Karpas-422 (cell line): ENCODE measurements around the gene FBXL16. TPM values are rescaled to one million over a fixed set of nuclear protein-coding genes. Genes with fewer than 3 reads are reported as not detected.

Experiments used
- DNase-seq: peaks from one replicate; pipeline ENCODE4 v3.0.0-alpha.2; 2015
- H2AFZ ChIP-seq: fragments of 200-600 bp; sonication (generic); 2 replicates; pipeline ENCODE4 v1.6.1; 2014; ENCODE audit warnings: antibody characterized with exemption, low read length, mixed read lengths
- H3K27ac ChIP-seq: fragments of 200-600 bp; sonication (generic); 2 replicates; pipeline ENCODE4 v1.5.1; 2014; ENCODE audit warnings: mild to moderate bottlenecking, low read length, moderate library complexity
- H3K27me3 ChIP-seq: fragments of 200-600 bp; sonication (generic); 2 replicates; pipeline ENCODE4 v1.6.1; 2014; ENCODE audit warnings: low read length, mixed read lengths
- H3K36me3 ChIP-seq: fragments of 200-600 bp; sonication (generic); 2 replicates; pipeline ENCODE4 v1.6.1; 2014; ENCODE audit warnings: low read length, mixed read lengths; ENCODE audit not compliant: insufficient read depth
- H3K4me1 ChIP-seq: fragments of 200-600 bp; sonication (generic); 2 replicates; pipeline ENCODE4 v1.6.1; 2014; ENCODE audit warnings: mild to moderate bottlenecking, low read length, mixed read lengths
- H3K4me2 ChIP-seq: fragments of 200-600 bp; sonication (generic); 2 replicates; pipeline ENCODE4 v1.6.1; 2014; ENCODE audit warnings: low read length, low read depth, mild to moderate bottlenecking; ENCODE audit not compliant: poor library complexity, severe bottlenecking
- H3K4me3 ChIP-seq: fragments of 200-600 bp; sonication (generic); 2 replicates; pipeline ENCODE4 v1.5.1; 2014; ENCODE audit warnings: mild to moderate bottlenecking, antibody characterized with exemption, low read length, mixed read lengths
- H3K79me2 ChIP-seq: fragments of 200-600 bp; sonication (generic); 2 replicates; pipeline ENCODE4 v1.6.1; 2014; ENCODE audit warnings: mild to moderate bottlenecking, low read length, mixed read lengths
- H3K9ac ChIP-seq: fragments of 200-600 bp; sonication (generic); 2 replicates; pipeline ENCODE4 v1.6.0; 2014; ENCODE audit warnings: low read length
- H3K9me2 ChIP-seq: fragments of 200-600 bp; sonication (generic), shearing (Covaris generic); replicated peaks from 2 replicates; pipeline ENCODE4 v1.6.0; 2014; ENCODE audit warnings: mild to moderate bottlenecking, low read length, moderate library complexity; ENCODE audit not compliant: insufficient read depth
- H3K9me3 ChIP-seq: fragments of 300-700, 200-600 bp; sonication (generic); 2 replicates; pipeline ENCODE4 v1.6.1; 2014; ENCODE audit warnings: low read length, mixed read lengths
- H4K20me1 ChIP-seq: fragments of 200-600 bp; sonication (generic); 2 replicates; pipeline ENCODE4 v1.6.1; 2014; ENCODE audit warnings: mild to moderate bottlenecking, antibody characterized with exemption, low read length, low read depth; ENCODE audit not compliant: insufficient read depth
- total RNA-seq: library from RNA; depleted of rRNA; stranded (reverse); fragments of >200 nt; shearing (Covaris generic); gene quantifications from 2 replicates; pipeline ENCODE4 v1.2.3, GENCODE V29; 2014; ENCODE audit warnings: low replicate concordance

The FBXL16 gene
- total RNA-seq, 1 experiment from 2014 or later: 0.48 TPM

DNA sequence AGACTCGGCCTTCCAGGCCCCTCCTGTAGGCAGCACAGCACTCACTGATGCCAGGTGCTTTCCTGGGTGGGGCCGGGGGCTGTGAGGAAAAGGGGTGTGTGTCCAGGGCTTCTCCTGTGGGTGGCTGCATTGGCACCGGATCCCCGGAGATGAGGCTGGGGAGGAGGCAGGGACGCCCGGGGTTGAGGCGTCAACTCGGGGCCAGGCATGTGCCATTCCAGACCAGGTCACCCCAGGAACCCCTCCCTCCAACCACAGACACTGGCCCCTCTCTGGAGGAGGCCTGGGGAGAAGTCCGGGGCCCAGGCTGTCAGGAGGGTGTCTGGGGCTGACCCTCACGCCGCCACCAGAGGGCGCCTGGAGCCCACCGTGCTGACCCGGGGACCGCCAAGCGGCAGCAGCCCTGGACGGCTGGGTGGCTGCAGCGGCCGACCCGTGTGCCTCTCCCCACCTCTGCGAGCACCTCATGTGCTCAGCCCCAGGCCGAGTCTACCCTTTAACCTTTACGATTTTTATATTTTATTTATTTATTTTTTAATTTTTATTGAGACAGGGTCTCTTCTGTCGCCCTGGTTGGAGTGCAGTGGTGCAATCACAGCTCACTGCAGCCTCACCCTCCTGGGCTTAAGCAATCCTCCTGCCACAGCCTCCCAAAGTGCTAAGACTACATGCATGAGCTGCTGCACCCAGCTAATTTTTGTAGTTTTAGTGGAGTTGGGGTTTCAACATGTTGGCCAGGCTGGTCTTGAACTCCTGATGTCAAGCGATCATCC lies 6.1 kb upstream of the FBXL16 start:
- Histone ChIP-seq H3K27me3 (no peaks in the 10 kb centered on the region), H3K4me1 (peaks cover 28% of the 10 kb centered on the region), H3K27ac (no peak overlapping the region), H4K20me1 (peaks cover 25% of the 10 kb centered on the region; the same call in 1 of the 2 replicates), H3K36me3 (no peaks in the 10 kb centered on the region), H2AFZ (no peak overlapping the region), H3K4me3 (no peak overlapping the region), H3K9me3 (no peaks in the 10 kb centered on the region), H3K79me2 (peaks cover 4% of the 10 kb centered on the region; the same call in 1 of the 2 replicates), H3K9me2 (no peaks in the 10 kb centered on the region), H3K4me2 (no peak overlapping the region), H3K9ac (no peak overlapping the region)
- peak; percentile 90 for DNase-seq

DNA sequence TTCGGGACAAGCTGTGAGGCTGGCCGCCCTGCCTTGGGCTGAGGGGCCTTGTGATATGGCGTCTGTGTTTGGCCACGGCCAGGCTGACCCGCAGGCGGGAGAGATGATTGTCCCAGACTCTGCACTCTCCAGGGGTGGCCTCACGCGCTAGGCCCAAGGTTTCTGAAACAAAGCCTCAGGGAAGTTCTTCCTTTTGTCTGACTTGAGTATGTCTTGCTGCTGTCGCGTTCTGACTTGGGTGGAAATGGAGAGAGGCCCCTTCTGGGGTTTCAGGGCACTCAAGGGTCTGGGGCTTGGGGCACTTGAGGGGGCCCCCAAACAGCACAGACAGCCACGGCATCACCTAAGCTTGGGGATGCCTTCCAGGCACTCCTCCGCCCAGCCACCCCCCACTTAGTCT lies 5.5 kb upstream of the FBXL16 start:
- Histone ChIP-seq H3K9ac (no peak overlapping the region), H4K20me1 (peaks cover 20% of the 10 kb centered on the region; the same call in 1 of the 2 replicates), H3K4me1 (peaks cover 22% of the 10 kb centered on the region), H3K79me2 (peaks cover 3% of the 10 kb centered on the region; the same call in 1 of the 2 replicates), H3K4me3 (no peak overlapping the region), H3K27ac (no peak overlapping the region), H2AFZ (no peak overlapping the region), H3K36me3 (no peaks in the 10 kb centered on the region), H3K4me2 (no peak overlapping the region), H3K9me3 (no peaks in the 10 kb centered on the region), H3K9me2 (no peaks in the 10 kb centered on the region), H3K27me3 (no peaks in the 10 kb centered on the region)
- DNase-seq: no peak

DNA sequence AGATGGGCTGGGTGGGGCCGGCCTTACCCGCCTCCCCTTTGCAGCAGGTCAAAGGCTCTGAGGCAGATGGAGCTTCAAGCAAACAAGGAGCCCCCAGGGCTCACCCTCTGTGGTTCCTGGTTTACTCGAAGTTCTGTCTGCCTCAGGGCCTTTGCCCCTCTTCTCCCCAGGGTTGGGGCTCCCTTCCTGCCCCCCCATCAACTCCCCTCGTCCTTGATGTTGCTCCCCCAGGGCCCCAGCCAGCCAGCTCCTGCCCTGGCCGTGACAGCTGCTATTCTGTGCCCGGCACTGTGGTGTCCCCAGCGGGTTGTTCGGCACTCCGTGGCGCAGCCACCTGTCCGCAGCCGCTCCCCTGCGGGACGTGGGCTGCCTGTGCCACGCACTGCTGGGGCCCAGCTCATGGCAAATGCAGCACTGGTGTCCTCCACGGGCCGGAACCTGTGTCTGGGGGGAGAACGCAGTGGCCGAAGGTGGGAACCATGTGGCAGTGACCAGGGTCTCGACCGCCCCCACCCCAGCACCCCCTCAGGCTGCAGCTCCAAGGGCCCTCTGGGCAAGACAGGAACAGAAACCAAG lies 5.0 kb upstream of the FBXL16 start:
- H3K9ac ChIP-seq: no peak overlapping the region
- no peaks in the 10 kb centered on the region for H3K79me2 ChIP-seq
- H3K36me3 ChIP-seq: no peaks in the 10 kb centered on the region
- no peak overlapping the region for H3K27ac ChIP-seq
- no peak overlapping the region for H3K4me3 ChIP-seq
- DNase-seq: peak; percentile 42
- peaks cover 18% of the 10 kb centered on the region for H3K4me1 ChIP-seq
- peaks cover 17% of the 10 kb centered on the region; the same call in 1 of the 2 replicates for H4K20me1 ChIP-seq
- no peaks in the 10 kb centered on the region for H3K9me3 ChIP-seq
- no peak overlapping the region for H2AFZ ChIP-seq
- no peaks in the 10 kb centered on the region for H3K27me3 ChIP-seq
- H3K9me2 ChIP-seq: no peaks in the 10 kb centered on the region
- no peak overlapping the region for H3K4me2 ChIP-seq

DNA sequence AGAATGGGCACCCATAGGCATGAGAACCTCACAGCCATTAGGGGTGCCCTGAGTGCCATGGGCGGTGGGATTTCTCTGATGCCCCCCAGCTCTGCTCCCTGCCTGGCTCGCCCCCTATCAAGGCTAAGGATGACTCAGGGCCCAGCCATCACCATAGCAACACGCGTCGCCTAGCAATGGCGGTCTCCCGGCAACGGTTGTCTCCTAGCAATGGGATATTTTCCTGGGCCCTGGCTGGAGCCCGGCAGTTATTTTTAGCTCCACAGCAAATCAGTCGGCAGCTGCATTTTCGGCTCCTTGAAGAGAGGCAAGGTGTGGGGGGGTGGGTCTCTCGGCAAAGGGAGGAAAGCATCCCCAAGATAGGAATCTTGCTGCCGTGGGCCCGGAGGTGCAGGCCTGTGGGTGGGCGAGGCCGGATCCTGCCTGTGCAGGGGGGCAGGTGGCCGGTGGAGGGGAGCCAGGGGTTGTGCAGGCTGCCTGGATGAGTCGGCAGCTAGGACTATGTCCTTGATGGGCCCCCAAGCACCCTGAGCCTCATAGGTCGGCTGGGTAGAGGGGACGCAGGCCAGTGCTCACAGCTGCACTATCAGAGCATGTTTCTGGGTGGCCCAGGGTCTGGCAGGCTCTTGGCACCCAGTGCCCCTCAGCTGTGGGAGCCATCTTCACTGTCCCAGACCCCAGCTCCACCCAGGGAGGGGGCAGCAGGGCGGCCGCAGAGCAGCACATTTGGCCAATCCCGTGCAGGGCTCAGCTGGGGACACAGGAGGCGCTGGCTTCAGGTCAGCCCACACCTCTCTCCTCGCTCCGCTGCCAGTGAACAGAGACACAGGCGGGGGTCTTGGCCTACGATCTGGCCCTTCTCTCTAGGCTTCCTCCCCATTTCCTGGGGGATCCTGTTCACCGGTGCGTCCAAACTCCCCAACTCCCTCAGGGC lies 4.2 kb upstream of the FBXL16 start:
- Histone ChIP-seq H3K36me3 (no peaks in the 10 kb centered on the region), H2AFZ (no peak overlapping the region), H3K27ac (no peak overlapping the region), H3K79me2 (no peaks in the 10 kb centered on the region), H3K4me1 (peaks cover 15% of the 10 kb centered on the region), H3K9ac (no peak overlapping the region), H3K27me3 (no peaks in the 10 kb centered on the region), H3K9me2 (no peaks in the 10 kb centered on the region), H4K20me1 (peaks cover 17% of the 10 kb centered on the region; the same call in 1 of the 2 replicates), H3K4me2 (no peak overlapping the region), H3K9me3 (no peaks in the 10 kb centered on the region), H3K4me3 (no peak overlapping the region)
- DNase-seq: peak; percentile 64

DNA sequence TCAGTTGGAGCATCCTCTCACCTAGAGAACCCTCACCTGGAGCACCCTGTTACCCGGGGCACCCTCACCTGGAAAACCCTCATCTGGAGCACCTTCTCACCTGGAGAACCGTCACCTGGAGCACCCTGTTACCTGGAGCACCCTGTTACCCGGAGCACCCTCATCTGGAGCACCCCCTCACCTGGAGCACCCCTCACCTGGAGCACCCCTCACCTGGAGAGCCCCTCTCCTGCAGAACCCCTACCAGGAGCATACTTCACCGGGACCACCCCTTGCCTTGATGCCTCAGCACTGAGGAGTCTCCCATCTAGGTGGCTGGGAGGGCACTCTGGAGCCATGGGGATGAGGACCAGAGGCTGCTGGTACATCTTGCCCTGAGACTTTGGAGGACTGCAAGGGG lies 3.4 kb upstream of the FBXL16 start:
- DNase-seq: no peak
- no peak overlapping the region for H3K4me2 ChIP-seq
- peaks cover 9% of the 10 kb centered on the region for H3K4me1 ChIP-seq
- no peaks in the 10 kb centered on the region for H3K36me3 ChIP-seq
- H3K9me3 ChIP-seq: no peaks in the 10 kb centered on the region
- no peak overlapping the region for H2AFZ ChIP-seq
- H3K27ac ChIP-seq: no peak overlapping the region
- H3K27me3 ChIP-seq: no peaks in the 10 kb centered on the region
- no peak overlapping the region for H3K9ac ChIP-seq
- peaks cover 15% of the 10 kb centered on the region; the same call in 1 of the 2 replicates for H4K20me1 ChIP-seq
- H3K4me3 ChIP-seq: no peak overlapping the region
- no peaks in the 10 kb centered on the region for H3K79me2 ChIP-seq
- H3K9me2 ChIP-seq: no peaks in the 10 kb centered on the region

DNA sequence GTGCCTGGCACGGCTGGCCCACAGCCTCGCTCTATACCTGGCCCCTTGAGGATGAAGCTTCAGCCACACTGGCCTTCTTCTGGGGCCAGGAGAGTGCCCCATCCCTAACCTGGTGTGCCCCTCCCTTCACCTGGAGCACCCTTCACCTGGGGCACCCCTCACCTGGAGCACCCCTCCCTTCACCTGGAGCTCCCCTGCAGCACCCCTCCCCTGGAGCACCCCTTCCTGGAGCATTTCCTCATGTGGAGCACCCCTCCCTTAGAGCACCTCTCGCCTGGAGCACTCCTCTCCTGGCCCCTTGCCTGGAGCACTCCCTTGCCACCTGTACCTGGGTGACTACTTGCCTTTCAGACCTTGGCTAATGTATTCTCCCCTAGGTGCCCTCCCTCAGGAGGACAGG lies 2.4 kb upstream of the FBXL16 start:
- Histone ChIP-seq H4K20me1 (peaks cover 11% of the 10 kb centered on the region; the same call in 1 of the 2 replicates), H3K79me2 (no peaks in the 10 kb centered on the region), H3K9me3 (no peaks in the 10 kb centered on the region), H3K27ac (no peak overlapping the region), H2AFZ (no peak overlapping the region), H3K9ac (no peak overlapping the region), H3K4me1 (peaks cover 9% of the 10 kb centered on the region), H3K27me3 (no peaks in the 10 kb centered on the region), H3K9me2 (no peaks in the 10 kb centered on the region), H3K4me2 (no peak overlapping the region), H3K4me3 (no peak overlapping the region), H3K36me3 (no peaks in the 10 kb centered on the region)
- DNase-seq: no peak

DNA sequence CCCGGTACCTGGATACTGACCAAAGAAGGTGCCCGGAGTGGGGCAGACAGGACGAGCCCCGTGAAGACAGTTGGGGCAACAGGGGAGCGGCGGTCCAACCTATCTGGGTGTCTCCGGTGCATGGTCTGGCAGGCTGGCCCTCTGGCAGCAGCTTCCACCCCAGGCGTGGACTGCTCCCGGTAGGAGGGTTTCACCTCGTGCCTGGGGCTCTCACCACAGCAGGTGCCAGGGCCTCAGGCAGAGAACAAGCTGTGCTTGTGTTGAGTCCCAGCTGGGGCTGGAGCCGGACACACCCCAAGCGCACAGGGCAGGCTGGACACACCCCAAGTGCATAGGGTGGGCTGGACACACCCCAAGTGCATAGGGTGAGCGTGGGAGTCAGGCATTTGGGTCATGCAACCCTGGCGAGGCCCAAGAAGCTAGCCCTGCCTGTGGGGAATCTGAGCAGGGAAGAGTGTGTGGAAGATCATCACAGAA lies 1.5 kb upstream of the FBXL16 start:
- Histone ChIP-seq H3K4me1 (peaks cover 9% of the 10 kb centered on the region), H4K20me1 (peaks cover 11% of the 10 kb centered on the region; the same call in 1 of the 2 replicates), H3K27ac (no peak overlapping the region), H3K4me3 (no peak overlapping the region), H3K36me3 (no peaks in the 10 kb centered on the region), H2AFZ (no peak overlapping the region), H3K9ac (no peak overlapping the region), H3K4me2 (no peak overlapping the region), H3K79me2 (no peaks in the 10 kb centered on the region), H3K9me2 (no peaks in the 10 kb centered on the region), H3K27me3 (no peaks in the 10 kb centered on the region), H3K9me3 (no peaks in the 10 kb centered on the region)
- no peak for DNase-seq
